ACHN (cell line): ENCODE measurements around the gene ZNF311.
A peak's percentile ranks its signal among the peaks of the same experiment; 100 is the strongest.

Experiments
- DNase-seq: peaks from one replicate; pipeline ENCODE4 v3.0.0-alpha.2; 2015
- in situ Hi-C: cut with HindIII; loops from 2 replicates; pipeline ENCODE4 v1.10.0; 2017; ENCODE audit warnings: low sequenced_read_pairs, low pct_ligation_motif_present, low pct_unique_long_range_greater_than_20kb

Gene ZNF311

DNA sequence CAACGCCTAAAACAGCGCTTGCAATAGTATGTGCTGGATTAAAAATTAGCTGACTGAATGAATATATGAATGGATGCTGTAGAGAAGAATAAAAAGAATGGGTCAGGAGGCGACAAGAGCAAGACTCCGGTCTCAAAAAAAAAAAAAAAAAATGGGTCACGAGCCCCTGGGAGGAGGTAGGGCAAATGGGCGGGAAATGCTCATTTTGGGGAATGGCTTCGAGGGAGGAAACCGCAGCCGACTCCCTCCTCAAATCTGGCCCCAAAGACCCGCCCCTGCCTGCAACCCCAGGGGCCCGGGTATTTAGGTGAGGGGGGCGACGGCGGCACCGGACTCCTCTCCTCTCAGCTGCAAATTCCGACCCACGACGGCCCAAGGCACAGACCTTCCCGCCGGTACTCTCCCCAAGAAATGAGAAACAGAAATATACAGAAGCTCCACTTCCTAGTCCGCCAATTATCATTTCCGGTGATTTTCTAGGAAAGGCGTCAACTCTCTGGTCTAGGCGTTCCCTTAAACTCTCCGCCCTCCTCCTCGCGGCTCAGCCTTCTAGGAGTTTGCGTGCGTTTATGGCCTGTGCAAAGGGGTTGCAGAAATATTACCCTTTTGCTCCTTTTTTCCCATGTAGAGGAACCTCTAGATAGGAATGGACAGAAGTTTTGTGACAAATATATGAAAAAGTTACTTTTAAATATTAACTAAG, at the start of gene ZNF311:
Gene ZNF311 (minus strand): TSS at position 133 of the 703 bp plus-strand sequence. CDS start 1,361 bp downstream, outside the sequence.
- in situ Hi-C loops = no loop called here
- DNase-seq = peak; percentile 76

GRCh38 chr6:29051680-29052079, 46.6 kb upstream of the ZNF311 start:
- DNase-seq = no peak
- in situ Hi-C loops = no loop called here

DNA sequence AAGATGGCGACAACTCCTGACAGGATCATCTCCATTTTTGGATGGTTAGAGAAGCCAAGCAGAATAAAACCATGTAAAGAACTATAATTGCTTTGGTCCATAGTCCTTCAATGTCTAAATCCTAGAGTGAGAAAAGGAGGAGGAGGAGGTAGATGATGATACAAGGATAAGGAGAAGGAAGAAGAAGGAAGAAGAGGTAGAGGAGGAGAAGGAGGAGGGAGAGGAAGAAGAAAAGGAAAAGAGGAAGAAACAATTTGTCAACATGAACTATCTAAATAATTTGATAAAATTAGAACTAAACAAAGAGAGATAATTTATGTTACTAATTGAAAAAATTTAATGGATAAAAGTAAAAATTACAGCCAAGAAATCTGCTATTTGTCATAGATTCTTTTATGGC, 40.0 kb upstream of the ZNF311 start, which contains the start of gene OR2W1:
Gene OR2W1 (minus strand): TSS at position 101 of the 400 bp plus-strand sequence. CDS start 0 bp downstream, at position 101.
- DNase-seq = no peak
- in situ Hi-C loops = no loop called here

GRCh38 chr6:29035951-29036350, 30.8 kb upstream of the ZNF311 start:
- in situ Hi-C loops = no loop called here
- no peak for DNase-seq

DNA sequence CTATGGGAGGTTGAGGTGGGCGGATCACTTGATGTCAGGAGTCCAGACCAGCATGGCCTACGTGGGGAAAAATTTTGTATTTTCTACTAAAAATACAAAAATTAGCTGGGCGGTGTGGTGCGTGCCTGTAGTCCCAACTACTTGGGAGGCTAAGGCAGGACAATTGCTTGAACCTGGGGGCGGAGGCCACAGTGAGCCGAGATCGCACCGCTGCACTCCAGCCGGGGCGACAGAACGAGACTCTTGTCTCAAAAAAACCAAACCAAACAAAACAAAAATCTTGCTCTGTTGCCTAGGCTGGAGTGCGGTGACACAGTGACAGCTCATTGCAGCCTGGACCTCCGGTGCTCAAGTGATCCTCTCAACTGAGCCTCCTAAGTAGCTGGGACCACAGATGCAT, 23.7 kb upstream of the ZNF311 start:
- in situ Hi-C loops = no loop called here
- DNase-seq = no peak

DNA sequence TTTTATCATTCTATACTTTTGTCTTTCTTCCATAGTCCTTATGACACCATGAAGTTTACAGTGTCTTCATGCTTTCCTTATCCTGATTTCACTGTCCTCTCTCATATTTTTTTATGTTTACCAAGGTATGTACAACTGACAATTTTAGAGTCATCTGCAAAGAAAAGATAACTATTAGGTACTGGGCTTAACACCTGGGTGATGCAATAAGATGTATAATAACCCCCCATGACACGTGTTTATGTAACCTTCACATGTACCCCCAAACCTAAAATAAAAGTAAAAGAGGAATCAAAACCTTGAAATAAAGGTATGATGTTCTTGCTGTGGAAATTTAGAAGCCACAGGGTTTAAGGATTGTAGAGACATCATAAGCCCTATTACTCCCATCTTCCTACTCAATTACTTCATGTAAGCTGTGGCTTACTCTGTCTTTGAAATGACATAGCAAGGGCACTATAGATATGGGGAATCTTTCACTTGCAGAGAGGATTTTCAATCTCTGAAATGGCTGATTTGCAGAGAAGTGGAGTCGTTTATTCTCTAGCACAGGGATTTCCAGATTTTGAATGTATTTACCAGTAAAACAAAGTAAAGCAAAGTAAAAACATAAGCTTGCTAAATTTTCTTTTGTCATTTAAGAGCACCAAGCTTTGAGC, 20.9 kb upstream of the ZNF311 start:
- no peak for DNase-seq
- in situ Hi-C loops = no loop called here

- DNase-seq = no peak
- in situ Hi-C loops = no loop called here
These were observed 16.3 kb upstream of the ZNF311 start for GRCh38 chr6:29021434-29021833.

- DNase-seq = no peak
- in situ Hi-C loops = no loop called here
These were observed 14.5 kb upstream of the ZNF311 start for GRCh38 chr6:29019629-29020028.

GRCh38 chr6:29017428-29017802, 12.3 kb upstream of the ZNF311 start:
- DNase-seq = no peak
- in situ Hi-C loops = no loop called here

GRCh38 chr6:29016559-29017427, 11.7 kb upstream of the ZNF311 start:
- peak; percentile 71 for DNase-seq
- in situ Hi-C loops = no loop called here

- in situ Hi-C loops = no loop called here
- DNase-seq = peak; percentile 2
These were observed 9.9 kb upstream of the ZNF311 start for GRCh38 chr6:29014729-29015608.

GRCh38 chr6:29011276-29011734, 6.2 kb upstream of the ZNF311 start:
- peak; percentile 57 for DNase-seq
- in situ Hi-C loops = no loop called here

DNA sequence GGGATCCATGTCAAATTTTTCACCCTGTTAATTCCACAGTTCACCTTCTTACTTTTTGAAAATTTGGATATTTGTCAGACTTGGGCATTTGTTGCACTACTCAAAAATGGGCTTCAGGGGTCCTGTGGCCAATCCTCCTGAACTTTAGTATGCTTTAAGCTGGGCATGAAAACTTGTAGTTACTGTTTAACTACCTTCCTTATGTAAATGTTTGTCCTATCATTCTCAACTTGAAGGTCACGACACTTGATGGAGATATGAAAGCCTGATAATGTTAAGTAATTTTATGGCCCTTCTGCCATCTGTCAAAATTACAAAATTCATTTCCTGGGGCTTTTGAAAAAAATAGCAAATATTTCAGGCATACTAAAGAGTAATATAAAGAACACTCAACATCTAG, 4.2 kb upstream of the ZNF311 start:
- in situ Hi-C loops = no loop called here
- no peak for DNase-seq

DNA sequence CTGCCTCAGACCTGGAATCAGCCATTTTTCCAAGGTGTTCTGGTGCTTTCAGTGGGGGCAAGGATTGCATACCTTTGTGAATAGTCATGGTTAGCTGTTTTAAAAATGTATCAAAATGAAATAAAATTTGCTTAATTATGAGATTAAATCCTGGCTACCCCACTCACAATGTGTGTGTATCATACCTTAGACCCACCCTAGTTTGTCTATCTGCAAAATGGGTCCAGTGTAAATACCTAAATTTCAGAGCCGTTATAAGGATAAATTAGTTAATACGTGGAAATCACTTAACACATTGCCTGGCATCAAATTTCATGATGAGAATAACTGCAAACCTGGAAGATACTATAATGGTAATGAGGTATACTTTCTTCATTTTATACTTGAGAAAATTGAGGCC, 3.0 kb upstream of the ZNF311 start:
- in situ Hi-C loops = no loop called here
- DNase-seq = no peak

- DNase-seq = no peak
- in situ Hi-C loops = no loop called here
These were observed 8.1 kb downstream of the ZNF311 start for GRCh38 chr6:28996844-28997510.

GRCh38 chr6:28995093-28995650, 9.9 kb downstream of the ZNF311 start:
- DNase-seq = no peak
- in situ Hi-C loops = no loop called here

GRCh38 chr6:28988536-28989311, 16.4 kb downstream of the ZNF311 start:
- in situ Hi-C loops = no loop called here
- DNase-seq = no peak
